Thyroid gland (tissue), 4 donors: ENCODE data around the gene ARHGEF28. TPM values are rescaled to one million over a fixed set of nuclear protein-coding genes. Genes with fewer than 3 reads are reported as not detected.

Experiments used
- DNase-seq, 2 donors: peaks; one replicate each; pipeline ENCODE4 v3.0.0-alpha.2; 2019
- H3K27ac ChIP-seq, 3 donors: fragments of 200-600 bp; sonication (generic); 1 replicate in 2 of 3; 2 replicates in 1 of 3; pipeline ENCODE4 v1.5.1; 2016 to 2019; ENCODE audit warnings: mild to moderate bottlenecking in 1 of 3, moderate library complexity in 1 of 3
- H3K27me3 ChIP-seq: fragments of 200-600 bp; sonication (generic); one replicate; pipeline ENCODE4 v1.5.1; 2019
- H3K36me3 ChIP-seq, 2 donors: fragments of 200-600 bp; sonication (generic); one replicate each; pipeline ENCODE4 v1.5.1; 2016 to 2019
- H3K4me1 ChIP-seq, 2 donors: fragments of 200-600 bp; sonication (generic); one replicate each; pipeline ENCODE4 v1.5.1; 2017 to 2019
- H3K4me3 ChIP-seq, 3 donors: fragments of 200-600 bp; sonication (generic); replicated peaks in 1 of 3; 1 replicate in 2 of 3; 2 replicates in 1 of 3; pipeline ENCODE4 v1.5.1; 2016; ENCODE audit warnings: mild to moderate bottlenecking in 1 of 3
- H3K9me3 ChIP-seq: fragments of 200-600 bp; sonication (generic); one replicate; pipeline ENCODE4 v1.5.1; 2017
- CTCF ChIP-seq, 6 experiments: fragments of 200-600 bp in 3 of 6; fragments of 450-650 bp in 3 of 6; sonication (generic) in 3 of 6; IDR thresholded peaks; one replicate each; pipeline ENCODE4 v1.5.1; 2016 to 2019; ENCODE audit warnings: antibody characterized with exemption in 6 of 6, mild to moderate bottlenecking in 2 of 6, inconsistent platforms in 1 of 6, moderate library complexity in 1 of 6
- POLR2A ChIP-seq, 2 donors: fragments of 450-650 bp; IDR thresholded peaks; one replicate each; pipeline ENCODE4 v1.6.1; 2017; ENCODE audit warnings: antibody characterized with exemption in 2 of 2, mild to moderate bottlenecking in 2 of 2, moderate library complexity in 1 of 2
- WGBS, 2 donors: methylation state at CpG; one replicate each; pipeline ENCODE4 v1.1.5; 2017; 5-methylcytosine and 5-hydroxymethylcytosine counted together
- intact Hi-C: fragments of 100-400 bp; cut with DNase I; formaldehyde crosslinking; loops from one replicate; pipeline ENCODE4 v1.15.1; 2023
- total RNA-seq, 4 donors: library from RNA; depleted of rRNA; stranded (reverse); fragments of >200 nt; gene quantifications; one replicate each; pipeline ENCODE4 v1.2.3, GENCODE V29; 2016

ARHGEF28 gene
- total RNA-seq, 4 donors from 2014 or later: 43.6 to 58.8 (median 55.3) TPM

DNA sequence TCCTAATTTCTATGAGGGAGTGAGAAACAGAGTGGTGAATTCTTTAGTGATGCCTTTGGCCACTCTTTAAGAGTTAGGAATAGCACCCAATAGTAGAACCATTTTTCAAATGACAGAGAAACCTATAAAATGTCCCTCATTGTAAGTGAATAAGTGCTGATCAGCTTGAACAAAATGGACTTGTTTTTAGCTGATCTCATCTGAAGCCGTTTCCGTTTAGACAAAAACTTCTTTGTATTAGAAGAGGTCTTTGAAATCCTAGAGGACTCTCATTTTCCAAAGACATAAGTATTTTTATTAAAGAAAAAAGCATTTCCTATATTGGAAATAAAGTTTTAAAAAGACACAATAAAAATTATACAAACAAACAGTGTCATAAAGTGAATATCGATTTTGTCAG lies 273.9 kb downstream of the ARHGEF28 start:
- WGBS, 2 donors: 89 to 94% methylated on average over 3 of the region's 3 CpGs
- H3K4me1 ChIP-seq: no peaks in the 10 kb centered on the region
- intact Hi-C loops: loop anchor here (5.0 to 10.0 kb wide), 3 partner anchors 135 to 747 kb away; no protein-coding TSS in a partner anchor
- DNase-seq: no peak
- H3K9me3 ChIP-seq: no peaks in the 10 kb centered on the region
- TF ChIP-seq POLR2A (IDR thresholded peaks at IDR 0.05): no peak
- no peak for TF ChIP-seq CTCF (IDR thresholded peaks at IDR 0.05)
- H3K4me3 ChIP-seq: no peak overlapping the region
- no peak overlapping the region for H3K27ac ChIP-seq
- no peaks in the 10 kb centered on the region for H3K36me3 ChIP-seq
- H3K27me3 ChIP-seq: no peaks in the 10 kb centered on the region

DNA sequence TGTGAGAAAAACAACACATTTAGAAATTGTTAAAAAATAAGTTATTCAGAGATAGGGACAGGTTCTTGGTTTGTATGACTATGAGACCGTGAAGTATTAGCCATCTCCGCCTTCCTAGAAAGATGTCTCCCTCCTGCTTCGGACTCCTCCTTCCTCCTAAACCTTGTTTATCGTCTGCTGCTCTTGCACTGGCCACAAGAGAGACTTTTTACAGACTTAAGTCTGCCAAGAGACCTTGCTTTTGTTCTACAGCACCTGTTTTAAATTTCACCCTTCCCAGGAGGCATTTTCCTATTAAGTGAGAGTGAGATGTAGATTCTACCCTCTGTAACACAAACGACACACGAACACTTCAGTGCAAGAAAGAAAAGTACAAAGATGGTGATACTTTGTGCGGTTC lies 274.6 kb downstream of the ARHGEF28 start:
- Histone ChIP-seq H3K27me3 (no peaks in the 10 kb centered on the region), H3K4me1 (no peaks in the 10 kb centered on the region), H3K27ac (no peak overlapping the region), H3K9me3 (no peaks in the 10 kb centered on the region), H3K36me3 (no peaks in the 10 kb centered on the region), H3K4me3 (no peak overlapping the region)
- TF ChIP-seq POLR2A (IDR thresholded peaks at IDR 0.05) (no peak), CTCF (IDR thresholded peaks at IDR 0.05) (no peak)
- no peak for DNase-seq
- WGBS, 2 donors: 89 to 93% methylated on average over 7 of the region's 7 CpGs
- intact Hi-C loops: loop anchor here (5.0 to 10.0 kb wide), 3 partner anchors 134 to 747 kb away; no protein-coding TSS in a partner anchor

- no peak for DNase-seq
- H3K27me3 ChIP-seq: no peaks in the 10 kb centered on the region
- no peaks in the 10 kb centered on the region for H3K9me3 ChIP-seq
- intact Hi-C loops: loop anchor here (5.0 to 10.0 kb wide), 3 partner anchors 134 to 746 kb away; no protein-coding TSS in a partner anchor
- no peak overlapping the region for H3K27ac ChIP-seq
- no peaks in the 10 kb centered on the region for H3K4me1 ChIP-seq
- H3K4me3 ChIP-seq: no peak overlapping the region
- 80 to 81% methylated on average over 13 of the region's 13 CpGs for WGBS, 2 donors
- no peaks in the 10 kb centered on the region for H3K36me3 ChIP-seq
- no peak for TF ChIP-seq POLR2A (IDR thresholded peaks at IDR 0.05)
- no peak for TF ChIP-seq CTCF (IDR thresholded peaks at IDR 0.05)
These were observed 275.0 kb downstream of the ARHGEF28 start for GRCh38 chr5:73901043-73901442.

- no peak overlapping the region for H3K4me3 ChIP-seq
- DNase-seq: no peak
- H3K9me3 ChIP-seq: no peaks in the 10 kb centered on the region
- no peak for TF ChIP-seq CTCF (IDR thresholded peaks at IDR 0.05)
- no peak for TF ChIP-seq POLR2A (IDR thresholded peaks at IDR 0.05)
- H3K36me3 ChIP-seq: no peaks in the 10 kb centered on the region
- H3K27ac ChIP-seq: no peak overlapping the region
- no peaks in the 10 kb centered on the region for H3K4me1 ChIP-seq
- WGBS, 2 donors: 65 to 69% methylated on average over 4 of the region's 4 CpGs
- no peaks in the 10 kb centered on the region for H3K27me3 ChIP-seq
- intact Hi-C loops: loop anchor here (5.0 to 10.0 kb wide), 3 partner anchors 133 to 746 kb away; no protein-coding TSS in a partner anchor
These were observed 275.5 kb downstream of the ARHGEF28 start for GRCh38 chr5:73901455-73901854.

DNA sequence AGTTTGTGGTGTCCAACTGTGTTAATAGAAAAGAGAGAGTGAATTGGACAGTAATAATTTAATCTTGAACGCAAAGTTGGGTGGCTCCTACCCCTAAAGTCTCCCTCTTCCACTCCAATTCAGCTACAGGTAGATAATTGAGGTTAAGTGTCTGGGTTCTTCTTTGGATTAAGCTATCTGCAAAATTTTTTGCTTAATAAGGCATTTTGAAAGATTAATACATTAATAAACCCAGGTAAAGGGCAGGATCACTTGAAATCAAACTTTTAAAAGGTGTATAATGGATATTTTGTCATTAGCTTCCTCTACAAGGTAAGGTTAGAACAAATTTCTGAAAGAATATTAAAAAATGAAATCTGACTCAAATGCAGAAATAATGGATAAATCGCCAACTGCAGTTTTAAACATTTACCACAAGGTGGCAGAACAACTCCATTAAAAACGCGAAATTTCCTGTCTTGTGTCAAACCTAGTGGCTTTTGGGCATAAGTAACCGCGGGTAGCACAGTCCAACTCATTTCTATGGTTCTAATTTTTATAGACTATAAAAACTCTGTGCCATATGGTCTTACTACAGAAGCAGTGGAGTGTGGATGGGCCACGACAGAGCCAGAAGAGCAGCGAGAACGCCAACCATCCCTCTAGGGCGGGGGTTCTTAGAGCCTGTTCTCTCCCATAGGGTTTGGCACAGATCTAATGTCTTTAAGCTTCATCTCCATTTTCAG lies 276.5 kb downstream of the ARHGEF28 start:
- DNase-seq: no peak
- Histone ChIP-seq H3K4me3 (no peak overlapping the region), H3K27me3 (no peaks in the 10 kb centered on the region), H3K4me1 (no peaks in the 10 kb centered on the region), H3K36me3 (no peaks in the 10 kb centered on the region), H3K27ac (no peak overlapping the region), H3K9me3 (no peaks in the 10 kb centered on the region)
- intact Hi-C loops: loop anchor here (5.0 to 10.0 kb wide), 3 partner anchors 132 to 745 kb away; no protein-coding TSS in a partner anchor
- no peak for TF ChIP-seq POLR2A (IDR thresholded peaks at IDR 0.05)
- peak; percentile 64 to 93 (median 83) for TF ChIP-seq CTCF (IDR thresholded peaks at IDR 0.05)
- 29 to 38% methylated on average over 10 of the region's 10 CpGs for WGBS, 2 donors
